ENCODE measurements around the gene FILIP1L.
"Not testable (repeated sequence)": the region's sequence is repeated elsewhere in the genome, so short reads cannot be mapped to it uniquely, and the experiment has no call there.

FILIP1L gene

DNA sequence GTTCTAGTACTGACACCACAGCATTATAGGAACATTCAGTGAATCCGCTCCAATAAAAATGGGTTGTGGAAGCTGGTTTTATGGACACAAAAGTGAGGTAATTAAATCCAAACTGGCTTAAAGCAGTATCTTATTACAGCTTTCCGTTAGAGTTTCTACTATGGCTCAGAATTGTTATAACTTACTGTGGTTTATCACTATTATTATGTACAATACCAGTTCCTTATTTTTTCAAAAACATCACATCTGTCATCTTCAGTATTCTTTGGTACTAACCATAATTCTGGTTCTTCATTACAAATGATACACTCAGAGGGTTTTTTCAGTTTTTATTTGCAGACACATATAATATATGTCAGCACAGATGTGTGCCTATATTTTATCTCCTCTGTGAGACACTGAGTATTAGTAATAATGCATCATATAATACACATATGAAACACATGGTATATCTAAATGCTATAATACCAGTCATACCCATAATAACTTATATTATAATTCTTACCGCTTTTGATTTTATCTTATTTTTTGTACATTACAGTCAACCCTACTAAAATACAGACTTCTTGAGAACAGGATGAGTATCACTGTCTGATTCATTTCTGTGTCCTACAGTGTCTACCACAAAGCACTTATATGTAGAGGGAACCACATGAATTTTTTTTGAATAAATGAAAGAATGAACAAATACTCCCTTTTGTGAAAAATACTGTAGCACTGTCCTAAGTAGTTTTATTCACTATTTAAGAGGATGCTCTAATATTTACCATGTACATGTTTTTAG is 257.7 kb downstream of the FILIP1L start:
- DNase-seq, result no peak

- no peak for DNase-seq
These were observed 258.4 kb downstream of the FILIP1L start for GRCh38 chr3:99855900-99856299.

DNA sequence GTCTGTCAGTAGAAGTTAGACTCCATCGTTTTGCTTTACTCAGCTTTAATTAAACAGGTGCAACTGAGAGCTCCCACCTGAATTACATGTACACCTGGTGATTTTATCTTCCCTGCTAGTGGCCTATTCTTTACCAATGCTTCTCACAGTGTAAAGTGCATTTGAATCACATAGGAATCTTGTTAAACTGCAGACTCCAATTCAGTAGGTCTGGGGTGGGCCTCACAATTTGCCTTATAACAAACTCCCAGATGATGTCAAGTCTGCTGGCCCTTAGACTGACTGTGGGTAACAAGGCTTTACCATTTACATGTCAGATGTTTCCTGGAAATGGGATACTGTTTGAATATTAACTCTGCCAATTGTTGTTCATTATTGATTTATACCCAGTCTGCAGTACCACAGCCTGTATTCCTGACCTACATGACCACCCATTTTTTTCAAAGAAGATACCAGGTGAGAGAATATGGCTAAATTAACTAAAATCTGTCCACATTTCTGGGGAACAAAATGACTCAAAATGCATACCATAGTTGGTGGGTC is 259.5 kb downstream of the FILIP1L start:
- no peak for DNase-seq

DNA sequence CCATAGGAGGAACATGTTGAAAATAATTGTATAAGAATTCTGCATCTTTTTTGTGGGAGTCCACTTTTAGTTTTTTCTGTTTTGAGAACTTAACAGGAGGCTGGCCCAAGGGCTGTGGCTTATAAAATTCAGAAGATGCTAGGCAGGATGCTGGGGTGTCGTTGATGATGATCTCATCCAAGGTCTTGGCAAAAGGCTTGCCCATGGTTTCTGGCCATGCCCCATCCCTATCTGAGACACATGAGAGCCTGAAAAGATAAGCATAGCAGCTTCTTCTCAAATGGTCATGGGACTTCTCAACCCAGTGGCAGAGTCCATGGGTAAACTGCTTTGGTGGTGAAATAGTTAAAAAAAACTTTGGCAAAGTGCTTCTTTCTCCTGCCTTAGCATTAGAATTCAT is 261.4 kb downstream of the FILIP1L start:
- no peak for DNase-seq

- no peak for DNase-seq
These were observed 262.3 kb downstream of the FILIP1L start for GRCh38 chr3:99851955-99852354.

DNA sequence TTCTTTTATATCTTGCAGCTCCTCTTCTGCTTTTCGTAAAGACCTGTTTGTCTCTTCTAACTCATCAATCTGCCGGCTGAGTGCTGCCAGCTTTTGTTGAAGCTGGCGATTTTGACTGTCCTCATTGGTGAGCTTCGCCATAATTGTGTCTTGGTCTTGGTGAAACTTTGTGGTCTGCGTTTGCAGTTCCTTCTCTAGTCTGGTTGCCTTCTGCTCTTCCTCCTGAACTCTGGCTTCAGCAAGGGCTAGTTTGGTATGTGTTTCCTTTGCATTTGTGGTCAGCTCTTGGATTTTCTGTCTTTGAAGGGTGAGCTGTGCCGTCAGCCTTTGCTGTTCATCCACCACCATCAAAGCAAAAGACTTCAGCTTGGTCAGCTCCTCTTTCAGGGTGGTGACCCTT is 263.7 kb downstream of the FILIP1L start:
- DNase-seq, result no peak

DNA sequence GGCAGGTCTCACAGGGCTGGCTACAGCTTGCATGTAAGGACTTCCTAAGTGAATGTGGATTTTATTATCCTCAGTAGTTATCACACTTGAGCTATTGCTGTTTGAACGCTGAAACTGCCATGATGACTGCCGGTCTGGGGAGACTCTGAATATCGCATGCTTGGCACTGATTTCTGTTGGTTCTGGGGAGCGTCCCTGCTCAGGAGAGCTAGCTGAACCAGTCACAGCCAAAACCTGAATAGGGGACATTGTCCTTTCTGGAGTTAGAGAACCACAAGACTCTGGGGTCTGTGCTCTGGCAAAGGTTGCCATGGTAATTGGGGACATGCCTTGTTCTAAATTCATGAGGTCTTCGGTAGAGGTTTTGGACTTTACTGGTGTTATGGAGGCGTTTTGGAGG is 265.9 kb downstream of the FILIP1L start:
- no peak for DNase-seq

GRCh38 chr3:99846477-99847160 is 267.7 kb downstream of the FILIP1L start:
- DNase-seq, result no peak

GRCh38 chr3:99845999-99846398 is 268.3 kb downstream of the FILIP1L start:
- DNase-seq, result no peak

GRCh38 chr3:99845331-99845730 is 269.0 kb downstream of the FILIP1L start:
- DNase-seq, result no peak

DNA sequence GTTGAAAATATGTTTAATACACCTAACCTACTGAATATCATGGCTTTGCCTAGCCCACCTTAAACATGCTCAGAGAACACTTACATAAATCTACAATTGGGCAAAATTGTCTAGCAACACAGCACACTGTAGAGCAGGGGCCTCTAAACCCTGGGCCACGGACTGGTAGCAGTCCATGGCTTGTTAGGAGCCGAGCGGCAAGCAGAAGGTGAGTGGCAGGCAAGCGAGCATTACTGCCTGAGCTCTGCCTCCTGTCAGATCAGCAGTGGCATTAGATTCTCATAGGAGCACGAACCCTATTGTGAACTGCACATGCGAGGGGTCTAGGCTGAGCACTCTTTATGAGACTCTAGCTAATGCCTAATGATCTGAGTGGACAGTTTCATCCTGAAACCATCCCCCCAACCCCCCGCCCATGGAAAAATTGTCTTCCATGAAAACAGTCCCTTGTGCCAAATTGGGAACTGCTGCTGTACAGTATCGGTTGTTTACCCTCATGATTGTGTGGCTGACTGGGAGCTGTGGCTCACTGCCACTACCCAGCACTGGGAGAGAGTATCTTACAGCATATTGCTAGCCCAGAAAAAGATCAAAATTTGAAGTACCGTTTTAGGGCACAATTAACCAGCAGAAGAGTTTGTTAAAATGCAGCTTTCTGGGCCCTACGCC is 270.6 kb downstream of the FILIP1L start:
- no peak for DNase-seq

DNA sequence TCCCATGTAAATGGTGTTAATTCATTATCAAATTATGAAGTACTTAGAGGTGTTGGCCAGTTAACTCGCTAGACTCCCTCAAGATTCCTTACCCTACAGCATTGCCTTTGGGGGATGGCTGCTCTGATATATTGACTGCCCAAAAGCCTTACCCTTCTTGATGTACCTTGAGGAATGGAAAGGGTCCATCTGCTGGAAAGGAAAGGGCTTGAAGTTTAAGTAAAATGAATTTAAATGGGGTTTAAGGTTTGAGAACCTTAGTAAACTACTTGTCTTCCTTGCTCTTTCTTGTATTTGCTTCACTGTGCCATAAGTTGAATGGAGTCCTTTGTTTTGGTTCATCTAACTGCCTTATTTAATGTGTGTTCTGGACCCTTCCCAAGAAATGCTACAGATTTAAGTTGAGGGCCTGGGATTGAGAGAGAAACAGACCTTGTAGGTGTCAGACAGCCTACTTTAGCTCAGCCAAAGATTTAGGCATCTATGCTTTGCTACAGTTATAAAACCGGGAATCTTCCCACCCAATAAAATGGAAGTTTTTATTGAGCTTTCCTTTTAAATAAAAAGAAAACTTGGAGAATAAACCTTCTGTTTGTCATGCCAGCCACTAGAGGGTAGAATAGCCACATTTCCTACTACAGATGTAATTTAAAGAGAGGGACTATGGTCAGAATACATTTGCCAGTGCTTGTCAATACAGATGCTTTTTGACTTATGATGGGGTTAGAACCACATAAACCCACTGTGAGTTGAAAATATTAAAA is 271.3 kb downstream of the FILIP1L start:
- no peak for DNase-seq

- DNase-seq, result not testable (repeated sequence)
These were observed 272.4 kb downstream of the FILIP1L start for GRCh38 chr3:99841949-99842348.

DNA sequence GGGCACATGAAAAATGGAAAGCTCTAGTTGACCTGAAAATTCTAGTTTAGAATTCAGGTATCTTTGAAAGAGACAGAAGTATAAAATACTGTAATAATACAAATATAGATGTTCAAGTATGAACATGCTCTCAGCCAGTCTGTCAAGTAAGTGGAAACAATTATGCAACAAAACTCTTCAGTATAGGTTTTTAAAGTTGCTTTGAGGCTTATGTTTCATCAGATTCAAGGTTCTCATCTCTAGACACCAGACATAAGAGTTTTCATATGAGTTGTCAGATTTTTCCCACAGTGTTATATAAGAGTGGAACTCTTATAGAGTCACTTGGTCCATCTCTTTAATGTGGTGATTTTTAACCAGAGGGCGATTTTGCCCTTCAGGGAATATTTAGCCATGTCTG is 274.7 kb downstream of the FILIP1L start:
- DNase-seq, result no peak

- no peak for DNase-seq
These were observed 275.5 kb downstream of the FILIP1L start for GRCh38 chr3:99838755-99839154.

DNA sequence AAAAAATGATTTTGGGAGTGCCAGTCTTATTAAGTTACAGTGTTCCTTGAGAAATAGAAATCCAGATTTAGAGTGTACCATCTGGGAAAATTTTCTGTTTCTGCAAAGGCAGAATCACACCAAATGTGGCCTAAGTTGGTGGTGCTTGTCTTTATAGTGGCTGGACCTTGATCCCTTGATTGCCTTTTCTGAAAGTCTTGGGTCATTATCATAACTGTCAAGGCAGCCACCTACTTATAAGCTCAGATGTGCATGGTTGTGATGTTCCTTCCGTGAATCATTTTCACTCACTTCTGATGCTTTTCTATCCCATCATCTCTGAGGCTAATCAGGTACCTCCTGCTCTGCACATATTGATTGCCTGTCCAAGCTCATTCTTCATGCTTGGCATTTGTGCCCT is 276.6 kb downstream of the FILIP1L start:
- no peak for DNase-seq

DNA sequence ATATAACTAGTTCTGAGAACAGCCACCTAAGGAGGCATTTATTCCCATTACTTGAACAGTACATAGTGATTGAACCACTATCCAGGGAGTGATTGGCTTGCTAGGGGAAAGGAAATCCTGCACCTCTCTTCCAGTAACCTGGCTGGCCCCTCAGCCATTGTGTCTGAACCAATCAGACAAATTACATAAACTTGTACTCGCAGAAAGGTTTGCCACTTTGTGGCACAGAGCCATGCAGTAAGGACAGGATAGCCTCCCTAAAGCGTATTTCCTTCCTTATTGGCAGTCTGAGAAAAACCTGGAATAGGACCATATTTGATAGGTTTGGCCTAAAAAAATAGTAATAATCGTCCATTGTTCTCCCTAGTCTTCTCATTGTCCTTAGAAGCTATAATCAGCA is 277.6 kb downstream of the FILIP1L start:
- DNase-seq, result no peak

DNA sequence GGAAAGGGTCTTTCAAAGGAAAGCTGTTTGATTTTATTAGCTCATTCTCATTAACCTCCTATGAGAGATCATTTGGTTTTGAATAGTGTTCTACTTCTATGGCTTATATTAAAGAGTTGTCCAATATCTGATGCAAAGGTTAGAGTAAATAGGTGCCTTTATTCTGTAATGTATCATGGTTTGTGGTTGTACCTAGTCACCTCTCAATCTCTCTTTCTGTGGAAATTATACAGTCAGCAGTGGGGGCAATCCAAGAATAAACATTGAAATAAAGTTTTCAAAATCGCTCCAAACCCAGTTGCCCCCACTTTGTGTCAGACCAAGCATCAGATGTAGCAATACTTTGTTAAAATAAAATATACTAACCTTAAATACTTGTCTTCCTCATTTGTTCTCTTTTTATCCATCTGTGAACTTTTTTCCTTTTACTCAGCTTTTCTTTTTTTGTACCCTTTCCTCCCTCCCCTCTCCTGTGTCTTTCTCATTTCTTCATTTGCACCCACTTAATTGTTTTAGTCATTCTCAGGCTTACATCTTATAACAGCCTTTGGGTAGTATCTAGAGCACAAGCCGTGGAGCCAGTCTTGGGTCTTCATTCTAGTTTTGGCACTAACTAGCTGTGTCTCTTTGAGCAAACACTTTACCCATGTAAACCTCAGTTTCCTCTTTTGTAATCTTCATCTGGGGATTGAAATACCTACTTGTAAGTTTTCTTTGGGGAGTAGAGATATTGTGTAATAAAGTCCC is 279.9 kb downstream of the FILIP1L start:
- no peak for DNase-seq

DNA sequence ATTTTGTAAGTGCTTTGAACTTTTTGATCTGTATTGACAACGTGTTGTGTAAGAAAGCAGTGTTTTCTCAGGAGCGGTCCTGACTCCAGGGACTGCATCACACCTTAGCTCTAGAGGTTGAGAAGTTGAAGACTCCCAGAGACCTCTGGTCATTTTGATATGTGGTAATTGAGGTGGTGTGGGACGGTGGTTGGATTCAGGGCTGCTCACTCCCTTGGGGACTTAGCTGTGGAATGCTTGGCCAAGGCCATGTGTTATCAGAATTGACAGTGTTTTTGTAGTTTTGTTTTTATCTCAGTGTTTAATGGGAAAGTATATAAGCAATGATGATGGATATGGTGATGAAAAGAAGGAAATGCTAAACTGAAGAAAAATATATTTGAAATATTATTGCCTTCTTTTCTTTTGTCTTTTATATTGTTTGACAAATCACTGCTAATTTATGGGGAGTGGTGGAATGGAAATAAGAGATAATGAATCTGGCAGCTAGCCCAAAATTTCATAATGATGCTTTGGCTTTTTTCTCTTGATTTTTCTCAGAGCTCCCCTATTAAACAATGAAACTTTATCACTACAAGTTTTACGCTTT is 280.6 kb downstream of the FILIP1L start:
- DNase-seq, result no peak

DNA sequence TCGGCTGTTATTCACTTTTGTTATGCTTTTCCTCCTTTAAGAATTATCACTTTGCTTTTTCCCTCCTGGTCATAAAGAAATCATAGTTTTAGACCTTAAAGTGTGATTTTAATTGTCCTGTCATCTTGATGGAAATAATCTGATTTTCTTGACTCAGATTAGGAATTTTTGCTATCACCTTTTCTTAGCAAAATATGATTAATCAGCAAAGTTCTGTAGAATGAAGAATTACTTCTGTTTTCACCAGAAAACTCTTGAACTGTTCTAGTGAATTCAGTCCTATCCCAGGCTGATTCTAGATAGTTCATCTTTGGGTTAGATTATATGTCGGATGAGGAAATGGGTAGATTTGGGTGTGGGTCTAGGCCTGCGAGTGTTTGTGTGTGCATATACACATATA is 284.5 kb downstream of the FILIP1L start:
- no peak for DNase-seq

DNA sequence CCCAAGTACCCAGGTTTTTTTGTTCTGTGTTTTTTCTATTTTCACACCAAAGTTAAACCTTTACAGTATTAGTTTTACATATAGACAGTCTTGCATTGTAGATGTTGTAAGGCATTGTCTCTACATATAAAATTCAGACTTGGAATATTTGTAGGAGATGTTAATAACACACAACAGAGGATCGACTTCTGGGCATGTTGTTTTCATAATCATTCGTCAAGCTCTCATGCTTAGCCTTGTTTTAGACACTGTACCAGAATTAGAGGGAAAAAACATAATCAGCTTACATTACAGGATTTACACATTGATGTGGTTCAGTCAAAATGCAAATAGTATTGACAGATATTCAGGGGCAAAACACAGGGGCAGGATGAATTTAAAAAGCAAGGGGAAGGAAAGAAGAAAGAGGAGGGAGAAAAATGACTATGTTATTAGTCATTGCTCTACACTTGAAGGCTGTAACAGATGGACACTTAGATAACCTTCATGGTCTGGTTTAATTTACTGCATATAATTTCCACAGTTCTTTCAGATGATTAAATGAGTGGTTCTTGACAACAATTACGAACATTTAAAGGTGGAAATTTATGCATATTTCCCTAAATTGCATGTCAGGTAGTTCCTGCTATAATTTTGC is 289.2 kb downstream of the FILIP1L start:
- DNase-seq, result no peak
